ENCODE results near the gene PLCB4. TPM values are rescaled to one million over a fixed set of nuclear protein-coding genes. Genes with fewer than 3 reads are reported as not detected.

Gene PLCB4
- polyA plus RNA-seq, 1 experiment: 18.6 TPM

- CTCF ChIA-PET: no interaction called here
- no peak for TF ChIP-seq CTCF (IDR thresholded peaks at IDR 0.05; ENCODE audit: low read depth, low read length)
Observed at GRCh38 chr20:9480066-9480465, 411.2 kb downstream of the PLCB4 start.

GRCh38 chr20:9482180-9482579 lies 413.3 kb downstream of the PLCB4 start:
- Histone ChIP-seq H3K27me3 (ENCODE audit: control insufficient read depth, insufficient read depth, low read length) (no peaks in the 10 kb centered on the region), H3K4me3 (ENCODE audit: low read depth, low read length) (no peak overlapping the region), H3K27ac (ENCODE audit: low read depth, low read length) (no peak overlapping the region), H3K9me3 (ENCODE audit: control insufficient read depth, insufficient read depth, low read length) (no peaks in the 10 kb centered on the region)
- no peak for DNase-seq (ENCODE audit: low read depth, low spot score)
- TF ChIP-seq CTCF (IDR thresholded peaks at IDR 0.05; ENCODE audit: low read depth, low read length): no peak
- POLR2A ChIA-PET: no interaction called here
- CTCF ChIA-PET: interaction anchor here (0.7 to 1.9 kb wide), 3 partner anchors 74 to 135 kb away, joined by 3 to 13 read pairs (median 10); no protein-coding TSS in a partner anchor

More at GRCh38 chr20:9480066-9480465, 411.2 kb downstream of the PLCB4 start:
- no peak for DNase-seq (ENCODE audit: low read depth, low spot score)
- Histone ChIP-seq H3K27me3 (ENCODE audit: control insufficient read depth, insufficient read depth, low read length) (no peaks in the 10 kb centered on the region), H3K4me3 (ENCODE audit: low read depth, low read length) (no peak overlapping the region), H3K9me3 (ENCODE audit: control insufficient read depth, insufficient read depth, low read length) (no peaks in the 10 kb centered on the region), H3K27ac (ENCODE audit: low read depth, low read length) (no peak overlapping the region)
- POLR2A ChIA-PET: no interaction called here

GRCh38 chr20:9483131-9483530 lies 414.2 kb downstream of the PLCB4 start:
- DNase-seq (ENCODE audit: low read depth, low spot score): no peak
- H3K27ac ChIP-seq (ENCODE audit: low read depth, low read length): no peak overlapping the region
- POLR2A ChIA-PET: no interaction called here

GRCh38 chr20:9485614-9486340 lies 416.9 kb downstream of the PLCB4 start:
- Histone ChIP-seq H3K27me3 (ENCODE audit: control insufficient read depth, insufficient read depth, low read length) (no peaks in the 10 kb centered on the region), H3K9me3 (ENCODE audit: control insufficient read depth, insufficient read depth, low read length) (no peaks in the 10 kb centered on the region), H3K27ac (ENCODE audit: low read depth, low read length) (no peak overlapping the region), H3K4me3 (ENCODE audit: low read depth, low read length) (no peak overlapping the region)
- no peak for DNase-seq (ENCODE audit: low read depth, low spot score)
- ChIA-PET POLR2A (no interaction called here), CTCF (interaction anchor here (0.6 kb wide), 1 partner anchor 8 kb away, joined by 3 read pairs; no protein-coding TSS in a partner anchor)
- TF ChIP-seq CTCF (IDR thresholded peaks at IDR 0.05; ENCODE audit: low read depth, low read length): no peak

More at GRCh38 chr20:9483131-9483530, 414.2 kb downstream of the PLCB4 start:
- Histone ChIP-seq H3K9me3 (ENCODE audit: control insufficient read depth, insufficient read depth, low read length) (no peaks in the 10 kb centered on the region), H3K4me3 (ENCODE audit: low read depth, low read length) (no peak overlapping the region), H3K27me3 (ENCODE audit: control insufficient read depth, insufficient read depth, low read length) (no peaks in the 10 kb centered on the region)
- CTCF ChIA-PET: interaction anchor here (1.9 kb wide), 1 partner anchor 127 kb away, joined by 11 read pairs; no protein-coding TSS in a partner anchor
- no peak for TF ChIP-seq CTCF (IDR thresholded peaks at IDR 0.05; ENCODE audit: low read depth, low read length)

- Histone ChIP-seq H3K27me3 (ENCODE audit: control insufficient read depth, insufficient read depth, low read length) (no peaks in the 10 kb centered on the region), H3K4me3 (ENCODE audit: low read depth, low read length) (no peak overlapping the region), H3K9me3 (ENCODE audit: control insufficient read depth, insufficient read depth, low read length) (no peaks in the 10 kb centered on the region), H3K27ac (ENCODE audit: low read depth, low read length) (no peak overlapping the region)
- no peak for TF ChIP-seq CTCF (IDR thresholded peaks at IDR 0.05; ENCODE audit: low read depth, low read length)
- CTCF ChIA-PET: interaction anchor here (0.6 kb wide), 1 partner anchor 122 kb away, joined by 3 read pairs; no protein-coding TSS in a partner anchor
- no peak for DNase-seq (ENCODE audit: low read depth, low spot score)
- POLR2A ChIA-PET: no interaction called here
Observed at GRCh38 chr20:9487231-9487630, 418.3 kb downstream of the PLCB4 start.

Data from AG04450 (cell line).